HepG2 (cell line): ENCODE measurements around the gene GALNT10. TPM values are rescaled to one million over a fixed set of nuclear protein-coding genes. Genes with fewer than 3 reads are reported as not detected.

Source experiments
- ATAC-seq: fragments of 200-7000 bp; cut with Tn5 transposase; 3 replicates; pipeline ENCODE4 v1.9.1; 2020; ENCODE audit warnings: mild to moderate bottlenecking, moderate library complexity
- BruUV-seq: library from RNA; stranded (reverse); fragments of 400-500 nt; replicated peaks from 2 replicates; lab custom pipeline; 2021; lab: Mats Ljungman, UMichigan
- CTCF ChIA-PET: fragments of 300-600 bp; formaldehyde crosslinking; extraction: SDS; loops from one replicate; lab custom pipeline; 2021; ENCODE audit warnings: low total read pairs, inconsistent platforms, low intra/inter-chr PET ratio; lab: Yijun Ruan, JAX
- POLR2A ChIA-PET: fragments of 350-600 bp; sonication (Branson Sonifier 250); formaldehyde crosslinking; loops from one replicate; lab custom pipeline; 2020; ENCODE audit warnings: antibody characterized with exemption, inconsistent platforms; lab: Yijun Ruan, JAX
- DNase-seq: peaks from one replicate; pipeline ENCODE4 v3.0.0-alpha.2; 2015; ENCODE audit warnings: low spot score
- FAIRE-seq: peaks from 3 replicates; lab custom pipeline; 2011; peaks lifted over from hg19 to GRCh38; lab: Jason Lieb, UNC
- H2AFZ ChIP-seq: one replicate; pipeline ENCODE4 v1.6.1; 2011; ENCODE audit warnings: low read length, inconsistent platforms
- H3K27ac ChIP-seq: fragments of 300-600 bp; 3 replicates; pipeline ENCODE4 v1.8.0; 2011; ENCODE audit warnings: mixed run types, mild to moderate bottlenecking, mixed read lengths, low read length, inconsistent platforms; ENCODE audit not compliant: insufficient read depth; ENCODE audit errors: extremely low read length
- H3K27me3 ChIP-seq, 2 experiments: fragments of 200-600 bp in 1 of 2; 2 replicates in 1 of 2; 3 replicates in 1 of 2; pipeline versions ENCODE4 v1.6.0 to v1.8.0; 2011; ENCODE audit warnings: low read length in 2 of 2, mild to moderate bottlenecking in 2 of 2, moderate library complexity in 2 of 2, inconsistent platforms in 1 of 2; ENCODE audit not compliant: insufficient read depth in 2 of 2, control insufficient read depth in 1 of 2
- H3K36me3 ChIP-seq, 2 experiments: fragments of 200-600 bp in 1 of 2; replicated peaks in 1 of 2; 2 replicates in 1 of 2; 3 replicates in 1 of 2; pipeline versions ENCODE4 v1.5.1 to v1.8.0; 2011; ENCODE audit warnings: low read length in 2 of 2, inconsistent platforms in 1 of 2; ENCODE audit not compliant: insufficient read depth in 2 of 2, control insufficient read depth in 1 of 2
- H3K4me1 ChIP-seq: 2 replicates; pipeline ENCODE4 v1.5.1; 2012; ENCODE audit warnings: low read length, inconsistent platforms; ENCODE audit not compliant: insufficient read depth
- H3K4me2 ChIP-seq: 2 replicates; pipeline ENCODE4 v1.6.0; 2011; ENCODE audit warnings: low read depth, low read length, inconsistent platforms
- H3K4me3 ChIP-seq, 3 experiments: fragments of 200-600 bp in 1 of 3; sonication (generic), shearing (Covaris generic) in 1 of 3; replicated peaks in 1 of 3; 2 replicates each; pipeline ENCODE4 v1.5.1; 2011 to 2016; ENCODE audit warnings: low read length in 3 of 3, inconsistent platforms in 2 of 3, low read depth in 2 of 3, mild to moderate bottlenecking in 2 of 3, control low read depth in 1 of 3, mixed read lengths in 1 of 3; ENCODE audit not compliant: insufficient read depth in 1 of 3
- H3K79me2 ChIP-seq: one replicate; pipeline ENCODE4 v1.6.1; 2011; ENCODE audit warnings: low read length, inconsistent platforms; ENCODE audit not compliant: insufficient read depth
- H3K9ac ChIP-seq: 2 replicates; pipeline ENCODE4 v1.6.0; 2011; ENCODE audit warnings: mild to moderate bottlenecking, low read depth, low read length, inconsistent platforms; ENCODE audit not compliant: insufficient read depth
- H3K9me3 ChIP-seq: 2 replicates; pipeline ENCODE4 v1.5.1; 2012; ENCODE audit warnings: mild to moderate bottlenecking, low read length
- H4K20me1 ChIP-seq: 2 replicates; pipeline ENCODE4 v1.6.0; 2011; ENCODE audit warnings: inconsistent platforms, mild to moderate bottlenecking, low read length, moderate library complexity; ENCODE audit not compliant: insufficient read depth
- AKNA ChIP-seq: sonication (generic); formaldehyde crosslinking; IDR thresholded peaks from 2 replicates; pipeline ENCODE4 v1.4.0; 2020; ENCODE audit warnings: missing genetic modification reagents, borderline replicate concordance
- EHMT2 ChIP-seq: fragments of 200-600 bp; sonication (generic); IDR thresholded peaks from 2 replicates; pipeline ENCODE4 v1.7.0; 2017; ENCODE audit warnings: antibody characterized with exemption, low read depth, low read length, borderline replicate concordance
- HOXA7 ChIP-seq: sonication (generic); formaldehyde crosslinking; IDR thresholded peaks from 2 replicates; pipeline ENCODE4 v1.8.1; 2022; ENCODE audit warnings: mild to moderate bottlenecking, missing genetic modification reagents, moderate library complexity
- HOXD1 ChIP-seq: sonication (generic); formaldehyde crosslinking; IDR thresholded peaks from 2 replicates; pipeline ENCODE4 v1.5.0; 2020; ENCODE audit warnings: missing genetic modification reagents
- NFE2L2 ChIP-seq: fragments of 150-350 bp; IDR thresholded peaks from 2 replicates; pipeline ENCODE4 v1.6.1; 2014; ENCODE audit warnings: low read length
- PAX8 ChIP-seq: sonication (generic); formaldehyde crosslinking; IDR thresholded peaks from 2 replicates; pipeline ENCODE4 v1.8.0; 2022; ENCODE audit warnings: mild to moderate bottlenecking, missing genetic modification reagents, borderline replicate concordance
- POLR2AphosphoS5 ChIP-seq: IDR thresholded peaks from 2 replicates; pipeline ENCODE4 v1.6.1; 2012; ENCODE audit warnings: low read depth, low read length
- SMC3 ChIP-seq: IDR thresholded peaks from 2 replicates; pipeline ENCODE4 v1.6.1; 2011; ENCODE audit warnings: low read length, improper control_type of control experiment
- SP5 ChIP-seq: IDR thresholded peaks from 2 replicates; pipeline ENCODE4 v1.6.1; 2016; ENCODE audit warnings: low read depth, borderline replicate concordance
- U2AF2 ChIP-seq: fragments of 200-400 bp; formaldehyde crosslinking; IDR thresholded peaks from 2 replicates; pipeline ENCODE4 v1.6.1; 2017; ENCODE audit warnings: low read depth, mild to moderate bottlenecking, low read length
- YY1 ChIP-seq: IDR thresholded peaks from 2 replicates; pipeline ENCODE4 v1.6.1; 2011; ENCODE audit warnings: low read length, low read depth, moderate library complexity, mild to moderate bottlenecking; ENCODE audit not compliant: insufficient read depth, insufficient replicate concordance
- ZNF121 ChIP-seq: sonication (generic); formaldehyde crosslinking; IDR thresholded peaks from 2 replicates; pipeline ENCODE4 v1.5.0; 2020; ENCODE audit warnings: mild to moderate bottlenecking, missing genetic modification reagents
- ZNF225 ChIP-seq: sonication (generic); formaldehyde crosslinking; IDR thresholded peaks from 2 replicates; pipeline ENCODE4 v1.4.0; 2020; ENCODE audit warnings: mild to moderate bottlenecking, missing genetic modification reagents
- ZNF792 ChIP-seq: IDR thresholded peaks from 2 replicates; pipeline ENCODE4 v1.6.1; 2016
- WGBS: methylation state at CpG from one replicate; pipeline ENCODE4 v1.1.6; 2017; ENCODE audit warnings: low lambda C conversion rate; 5-methylcytosine and 5-hydroxymethylcytosine counted together
- in situ Hi-C: cut with HindIII; loops from 2 replicates; pipeline ENCODE4 v1.10.0; 2017; ENCODE audit warnings: low pct_unique_long_range_greater_than_20kb; ENCODE audit not compliant: extremely low pct_ligation_motif_present
- intact Hi-C: fragments of 100-400 bp; cut with micrococcal nuclease; formaldehyde crosslinking; loops from one replicate; pipeline ENCODE4 v1.10.0; 2022; ENCODE audit not compliant: unreplicated experiment
- polyA plus RNA-seq, 8 experiments: library from polyadenylated mRNA; depleted of rRNA in 3 of 8; stranded (reverse) in 7 of 8; unstranded in 1 of 8; fragments of >200 nt; fragmentation: Illumina TruSeq in 4 of 8; extraction: Trizol in 4 of 8; gene quantifications; 2 replicates each; pipeline versions ENCODE4 v1.2.1 to v1.2.3, GENCODE V29; 2011 to 2016; ENCODE audit warnings: low read depth in 4 of 8, missing spikeins in 1 of 8, mixed read lengths in 1 of 8; ENCODE audit not compliant: insufficient read depth in 1 of 8
- total RNA-seq, 5 experiments: library from RNA; depleted of rRNA; stranded (reverse); fragments of >200 nt; fragmentation: Illumina TruSeq; extraction: Trizol; gene quantifications; 2 replicates each; pipeline ENCODE4 v1.2.3, GENCODE V29; 2016; ENCODE audit warnings: low read depth in 1 of 5
- TF ChIP-seq, protein P1 (sequence below): sonication (generic); formaldehyde crosslinking; IDR thresholded peaks from 2 replicates; pipeline ENCODE4 v1.5.1; 2020; ENCODE audit warnings: mild to moderate bottlenecking, moderate library complexity, missing genetic modification reagents
- TF ChIP-seq, protein P2 (sequence below): sonication (generic); formaldehyde crosslinking; IDR thresholded peaks from 2 replicates; pipeline ENCODE4 v1.9.0; 2021; ENCODE audit warnings: missing genetic modification reagents, borderline replicate concordance

The GALNT10 gene
- total and polyA plus RNA-seq, 2 of the 13 experiments (the other 11 are each of a cell fraction or from before 2014, with no cell fraction given), result 8.1 to 11.2 TPM

DNA sequence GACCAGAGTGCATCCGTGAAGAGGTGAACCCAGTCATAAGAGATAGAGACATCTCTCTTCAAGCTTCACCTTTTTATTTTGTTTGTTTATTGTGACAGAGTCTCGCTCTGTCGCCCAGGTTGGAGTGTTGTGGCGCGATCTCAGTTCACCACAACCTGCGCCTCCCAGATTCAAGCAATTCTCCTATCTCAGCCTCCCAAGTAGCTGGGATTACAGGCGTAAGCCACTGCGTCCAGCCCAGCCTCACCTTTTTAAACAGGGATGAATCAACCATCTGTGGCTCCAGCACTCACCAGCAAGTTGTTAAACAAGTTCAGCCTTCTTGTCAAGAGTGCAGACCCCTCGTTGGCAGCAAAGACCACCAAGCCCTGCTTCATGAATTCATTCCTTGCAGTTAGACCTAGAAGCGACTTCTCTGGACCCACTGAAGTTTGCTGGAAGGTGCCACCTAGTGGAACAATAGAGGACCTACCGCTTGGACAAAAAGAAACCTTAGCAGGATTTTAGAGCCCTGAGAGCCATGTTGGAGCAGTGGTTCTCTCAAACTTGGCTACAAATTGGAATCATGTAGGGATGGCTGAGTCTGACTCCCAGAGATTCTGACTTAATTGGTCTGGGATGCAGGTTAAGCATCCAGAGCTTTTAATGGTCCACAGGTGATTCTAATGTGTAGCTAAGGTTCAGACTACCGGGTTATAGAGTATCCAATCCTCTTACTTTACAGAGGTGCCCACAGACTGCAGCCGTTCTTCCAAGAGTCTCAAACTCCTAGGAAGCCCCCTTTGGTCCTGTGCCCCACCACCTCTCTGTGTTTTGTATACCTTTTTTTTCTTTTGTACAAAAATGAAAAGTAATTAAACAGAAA, 10.5 kb upstream of the GALNT10 start (continued):
- TF ChIP-seq ZNF121 (CRISPR knock-in tag), result no peak
- TF ChIP-seq, protein P1, sequence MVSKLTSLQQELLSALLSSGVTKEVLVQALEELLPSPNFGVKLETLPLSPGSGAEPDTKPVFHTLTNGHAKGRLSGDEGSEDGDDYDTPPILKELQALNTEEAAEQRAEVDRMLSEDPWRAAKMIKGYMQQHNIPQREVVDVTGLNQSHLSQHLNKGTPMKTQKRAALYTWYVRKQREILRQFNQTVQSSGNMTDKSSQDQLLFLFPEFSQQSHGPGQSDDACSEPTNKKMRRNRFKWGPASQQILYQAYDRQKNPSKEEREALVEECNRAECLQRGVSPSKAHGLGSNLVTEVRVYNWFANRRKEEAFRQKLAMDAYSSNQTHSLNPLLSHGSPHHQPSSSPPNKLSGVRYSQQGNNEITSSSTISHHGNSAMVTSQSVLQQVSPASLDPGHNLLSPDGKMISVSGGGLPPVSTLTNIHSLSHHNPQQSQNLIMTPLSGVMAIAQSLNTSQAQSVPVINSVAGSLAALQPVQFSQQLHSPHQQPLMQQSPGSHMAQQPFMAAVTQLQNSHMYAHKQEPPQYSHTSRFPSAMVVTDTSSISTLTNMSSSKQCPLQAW (CRISPR knock-in tag), result 0 out of 2 replicates have a peak, but pooled peaks have one; percentile 22
- TF ChIP-seq SMC3, result peak; percentile 85

DNA sequence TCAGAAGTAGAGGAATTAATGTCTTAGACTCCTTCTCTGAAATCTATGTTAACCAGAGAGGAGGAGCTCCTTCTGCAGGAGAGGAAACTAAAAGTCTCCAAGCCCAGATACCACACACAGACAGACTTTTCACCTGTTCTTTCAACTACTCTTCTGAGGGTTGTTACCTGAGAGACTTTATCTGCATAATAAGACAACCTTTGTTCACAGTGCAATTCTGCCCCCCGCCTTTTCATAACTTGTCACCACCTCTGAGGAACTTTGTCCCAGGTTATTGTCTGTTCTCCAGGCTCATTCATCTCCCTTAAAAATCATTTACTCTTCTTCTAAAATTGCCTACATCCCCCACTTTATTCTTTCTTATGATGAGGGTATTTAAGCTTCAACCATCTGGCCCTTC, 9.4 kb upstream of the GALNT10 start:
- WGBS, result 27% methylated on average over 1 of the region's 1 CpG
- H3K36me3 ChIP-seq, result no peaks in the 10 kb centered on the region
- CTCF ChIA-PET, result interaction anchor here (1.7 to 2.5 kb wide), 2 partner anchors 109 to 207 kb away, joined by 10 read pairs; no protein-coding TSS in a partner anchor
- in situ Hi-C loops (no loop called here), intact Hi-C loops (no loop called here)
- no peak overlapping the region for H3K27ac ChIP-seq
- no peak for FAIRE-seq
- H3K9ac ChIP-seq, result no peak overlapping the region
- no peak for ATAC-seq
- H3K4me1 ChIP-seq, result no peaks in the 10 kb centered on the region
- no peaks in the 10 kb centered on the region; a peak in 1 of 5 replicates for H3K27me3 ChIP-seq
- no peak for DNase-seq
- H3K79me2 ChIP-seq, result no peaks in the 10 kb centered on the region
- no peaks in the 10 kb centered on the region for H3K9me3 ChIP-seq
- POLR2A ChIA-PET, result no interaction called here
- BruUV-seq, result no TSS peak
- H4K20me1 ChIP-seq, result no peaks in the 10 kb centered on the region
- H3K4me2 ChIP-seq, result no peak overlapping the region
- no peak overlapping the region for H3K4me3 ChIP-seq
- H2AFZ ChIP-seq, result no peak overlapping the region
- TF ChIP-seq NFE2L2 (no peak), SP5 (CRISPR knock-in tag) (no peak), YY1 (no peak), AKNA (CRISPR knock-in tag) (no peak), EHMT2 (no peak), ZNF792 (no peak), POLR2AphosphoS5 (no peak), ZNF225 (CRISPR knock-in tag) (no peak), HOXA7 (no peak), HOXD1 (no peak), PAX8 (no peak), U2AF2 (no peak)
- TF ChIP-seq, protein P2, sequence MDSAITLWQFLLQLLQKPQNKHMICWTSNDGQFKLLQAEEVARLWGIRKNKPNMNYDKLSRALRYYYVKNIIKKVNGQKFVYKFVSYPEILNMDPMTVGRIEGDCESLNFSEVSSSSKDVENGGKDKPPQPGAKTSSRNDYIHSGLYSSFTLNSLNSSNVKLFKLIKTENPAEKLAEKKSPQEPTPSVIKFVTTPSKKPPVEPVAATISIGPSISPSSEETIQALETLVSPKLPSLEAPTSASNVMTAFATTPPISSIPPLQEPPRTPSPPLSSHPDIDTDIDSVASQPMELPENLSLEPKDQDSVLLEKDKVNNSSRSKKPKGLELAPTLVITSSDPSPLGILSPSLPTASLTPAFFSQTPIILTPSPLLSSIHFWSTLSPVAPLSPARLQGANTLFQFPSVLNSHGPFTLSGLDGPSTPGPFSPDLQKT (CRISPR knock-in tag), result no peak
